Gastroesophageal sphincter (tissue), 3 donors: ENCODE results near the gene CCSER2.

Experiments used
- CTCF ChIP-seq, 4 experiments: fragments of 200-600 bp in 2 of 4; fragments of 450-650 bp in 2 of 4; sonication (generic) in 1 of 4; IDR thresholded peaks; one replicate each; pipeline ENCODE4 v1.5.1; 2017 to 2019; ENCODE audit warnings: antibody characterized with exemption in 4 of 4, mild to moderate bottlenecking in 2 of 4, moderate library complexity in 2 of 4
- POLR2A ChIP-seq, 2 donors: fragments of 450-650 bp; IDR thresholded peaks; one replicate each; pipeline ENCODE4 v1.6.1; 2017; ENCODE audit warnings: antibody characterized with exemption in 2 of 2, mild to moderate bottlenecking in 2 of 2, moderate library complexity in 1 of 2
- POLR2AphosphoS5 ChIP-seq: sonication (generic); formaldehyde crosslinking; IDR thresholded peaks from one replicate; pipeline ENCODE4 v1.6.1; 2017; ENCODE audit warnings: antibody characterized with exemption

DNA sequence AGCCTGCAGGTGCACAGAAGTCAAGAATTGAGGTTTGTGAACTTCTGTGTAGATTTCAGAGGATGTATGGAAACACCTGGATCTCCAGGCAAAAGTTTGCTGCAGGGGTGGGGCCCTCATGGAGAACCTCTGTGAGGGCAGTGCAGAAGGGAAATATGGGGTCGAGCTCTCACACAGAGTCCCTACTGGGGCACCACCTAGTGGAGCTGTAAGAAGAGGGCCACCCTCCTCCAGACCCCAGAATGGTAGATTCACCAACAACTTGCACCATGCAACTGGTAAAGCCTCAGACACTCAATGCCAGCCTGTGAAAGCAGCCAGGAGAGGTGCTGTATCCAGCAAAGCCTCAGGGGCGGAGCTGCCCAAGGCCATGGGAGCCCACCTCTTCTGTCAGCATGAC, 205.8 kb downstream of the CCSER2 start:
- no peak for TF ChIP-seq CTCF (IDR thresholded peaks at IDR 0.05)
- TF ChIP-seq POLR2A (IDR thresholded peaks at IDR 0.05), result no peak
- TF ChIP-seq POLR2AphosphoS5, result no peak
